Epidermal melanocyte (primary cell): Measurements from ENCODE around the gene ALX4.
A peak's percentile ranks its signal among the peaks of the same experiment; 100 is the strongest.

ENCODE experiments used
- DNase-seq: peaks from one replicate; pipeline ENCODE4 v3.0.0; 2011; ENCODE audit warnings: low spot score; ENCODE audit not compliant: insufficient read length

Gene ALX4

DNA sequence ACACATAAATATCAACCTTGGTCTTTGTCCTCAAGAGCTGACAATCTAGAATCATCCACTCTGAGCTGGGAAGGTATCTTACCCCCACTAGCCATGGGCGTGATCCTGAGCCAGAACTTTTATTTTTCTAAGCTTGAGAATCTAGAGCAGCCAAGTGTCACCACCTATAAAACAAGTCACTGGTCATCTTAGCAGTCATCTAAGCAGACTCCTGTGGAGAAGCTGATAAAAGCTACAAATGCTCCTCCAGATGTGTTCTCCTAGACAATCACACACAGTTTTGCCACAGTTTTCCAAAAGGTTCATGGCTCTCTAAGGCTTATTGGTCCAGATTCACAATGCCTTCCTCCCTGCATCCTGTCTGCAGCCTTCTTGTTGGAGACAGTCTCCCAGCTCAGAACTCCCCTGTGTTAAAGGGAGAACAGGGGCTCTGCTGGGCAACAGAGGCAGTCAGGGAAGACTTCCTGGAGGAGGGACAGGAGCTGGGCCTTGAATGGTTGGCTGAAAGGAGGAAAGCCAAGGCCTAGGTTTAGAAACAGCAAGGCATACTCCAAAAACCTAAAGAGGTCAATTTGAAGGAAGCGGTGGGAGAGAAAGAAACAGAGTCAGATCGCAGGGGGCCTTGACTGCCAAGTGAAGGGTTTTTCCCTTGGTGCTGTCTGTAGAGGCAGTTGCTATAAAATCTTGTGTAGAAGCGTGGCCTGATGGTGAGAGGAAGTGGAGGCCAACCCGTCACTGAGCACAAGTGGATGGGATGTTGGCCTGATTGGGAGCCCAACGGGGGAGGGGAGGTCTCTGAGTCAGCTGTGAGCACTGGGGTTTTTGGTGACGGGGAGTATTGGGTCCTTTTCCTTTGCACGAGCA is 42.0 kb downstream of the ALX4 start:
- DNase-seq = no peak

DNA sequence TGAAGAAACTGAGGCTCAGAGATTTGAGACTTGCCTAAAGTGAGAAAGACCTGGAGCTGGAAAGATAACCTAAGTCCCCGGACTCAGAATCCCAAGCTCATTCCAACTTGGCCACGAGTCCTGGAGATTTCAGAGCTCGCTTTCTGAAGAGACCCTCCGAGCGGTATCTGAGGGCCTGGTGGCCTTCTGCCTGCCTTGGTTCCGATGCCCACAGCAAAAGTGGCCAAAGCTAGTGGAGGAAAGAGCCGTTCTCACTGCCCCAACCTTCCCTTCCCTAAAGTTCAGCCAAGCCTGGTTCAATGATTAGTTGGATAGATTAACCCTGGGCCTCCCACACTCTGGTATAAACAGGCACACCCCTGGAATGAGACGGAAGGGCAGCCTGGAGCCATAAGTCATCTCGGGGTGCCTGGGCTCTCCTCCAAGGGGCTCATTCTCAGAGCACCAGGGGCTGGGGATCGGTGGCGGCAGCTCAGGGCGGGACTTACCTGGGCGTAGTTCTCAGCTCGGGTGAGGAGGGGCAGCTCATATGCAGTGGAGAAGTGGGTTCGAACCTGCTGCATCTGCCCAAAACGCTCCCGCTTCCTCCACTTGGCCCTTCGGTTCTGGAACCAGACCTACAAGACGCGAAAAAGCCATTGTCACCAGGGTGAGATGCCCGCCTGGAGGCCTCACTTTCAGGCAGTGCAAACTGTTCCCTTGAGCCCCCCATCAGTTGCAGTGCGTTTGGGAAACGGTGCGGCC is 42.8 kb downstream of the ALX4 start:
- DNase-seq = no peak

DNA sequence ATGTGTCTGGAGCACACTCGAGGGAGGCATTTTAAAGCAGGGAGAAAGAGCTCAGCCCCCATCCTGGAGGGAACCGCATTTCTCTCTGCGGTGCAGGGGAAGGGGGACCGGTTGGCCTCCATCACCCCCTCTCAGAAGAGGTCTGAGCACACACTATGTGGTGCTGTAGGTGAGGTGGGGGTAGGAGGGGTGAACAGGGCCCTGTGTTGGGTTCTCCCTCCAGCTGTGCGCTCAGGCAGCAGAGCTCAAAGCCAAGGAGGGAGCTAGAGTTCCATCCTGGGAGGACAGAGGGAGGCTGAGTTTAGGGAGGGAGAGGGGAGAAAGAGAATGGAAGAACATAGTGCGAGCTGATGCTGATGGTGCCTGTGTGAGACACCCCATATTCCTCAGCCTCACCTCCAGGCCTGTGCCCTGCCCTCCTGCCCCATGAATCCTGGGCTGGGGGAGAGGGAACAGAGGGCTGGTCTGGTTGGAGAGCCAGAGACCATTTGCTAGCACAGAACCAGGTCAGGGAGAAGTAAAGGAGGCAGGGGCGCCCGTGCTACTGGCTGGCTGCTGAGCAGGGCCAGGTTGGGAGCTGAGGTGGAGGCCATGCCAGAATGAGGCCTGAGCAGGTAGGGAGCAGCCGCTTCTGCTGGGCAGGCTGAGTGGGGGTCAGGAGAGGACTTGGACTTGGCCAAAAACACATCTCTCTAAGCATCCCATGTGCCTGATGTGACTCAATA is 43.7 kb downstream of the ALX4 start:
- no peak for DNase-seq

GRCh38 chr11:44264761-44265160 is 45.2 kb downstream of the ALX4 start:
- no peak for DNase-seq

GRCh38 chr11:44264438-44264749 is 45.5 kb downstream of the ALX4 start:
- DNase-seq = no peak

GRCh38 chr11:44263738-44264437 is 46.1 kb downstream of the ALX4 start:
- DNase-seq = no peak

- DNase-seq = no peak
Measured at GRCh38 chr11:44261800-44262591, 47.9 kb downstream of the ALX4 start.

GRCh38 chr11:44260081-44260480 is 49.9 kb downstream of the ALX4 start:
- DNase-seq = no peak

- DNase-seq = no peak
Measured at GRCh38 chr11:44258839-44259420, 51.0 kb downstream of the ALX4 start.

DNA sequence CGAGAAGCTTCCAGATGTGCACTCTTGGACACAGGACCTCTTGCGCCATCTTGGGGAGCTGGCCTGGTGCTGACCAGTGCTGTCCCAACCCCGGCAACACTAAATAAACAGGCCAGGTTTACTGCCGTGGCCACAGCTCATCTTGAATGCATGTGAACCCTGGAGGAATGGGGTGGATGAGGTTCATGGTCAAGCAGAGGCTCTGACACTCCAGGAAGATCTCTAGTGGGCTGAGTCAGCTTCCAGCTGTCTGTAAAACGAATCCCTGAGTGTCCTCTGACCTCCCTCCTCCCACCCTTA is 51.8 kb downstream of the ALX4 start:
- no peak for DNase-seq

DNA sequence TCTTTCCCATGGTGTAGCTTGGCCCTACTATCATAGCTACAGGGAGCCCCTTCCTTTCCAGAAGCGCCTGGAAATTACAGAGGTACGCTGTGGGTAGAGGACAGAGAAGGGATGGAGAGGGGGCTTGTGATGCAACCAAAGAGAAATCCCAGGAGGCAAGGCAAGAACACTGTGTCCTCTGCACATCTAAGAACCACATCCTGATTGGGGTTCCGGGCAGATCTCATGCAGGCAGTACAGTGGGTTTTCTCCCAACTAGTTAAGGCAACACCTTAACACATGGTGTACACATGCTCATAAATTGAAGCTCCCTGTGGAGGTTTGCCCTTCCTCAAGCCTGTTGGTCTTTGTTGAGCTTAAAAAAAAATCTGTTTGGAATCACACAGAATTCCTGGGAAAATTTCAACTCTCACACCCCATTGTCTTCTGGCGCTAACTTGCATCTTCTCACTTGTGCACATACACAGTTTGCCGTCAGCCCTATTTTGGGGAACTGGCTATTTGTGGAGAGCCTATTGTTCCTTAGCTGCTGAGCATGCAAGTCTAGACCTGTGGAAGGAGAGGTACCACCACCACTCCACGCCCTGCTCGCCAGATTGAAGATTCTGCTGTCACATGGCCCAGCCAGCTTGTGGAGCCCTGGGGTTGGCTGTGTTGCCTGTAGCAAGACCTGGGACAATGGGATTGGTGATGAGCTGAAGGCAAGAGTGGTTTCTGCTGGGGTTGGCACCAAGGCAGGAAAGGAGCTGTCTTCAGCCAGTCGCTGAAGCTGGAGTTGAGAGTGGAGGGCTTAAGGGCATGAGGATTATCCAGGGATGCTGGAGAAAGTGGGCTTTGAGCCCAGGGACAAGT is 52.4 kb downstream of the ALX4 start:
- no peak for DNase-seq

GRCh38 chr11:44256673-44257291 is 53.2 kb downstream of the ALX4 start:
- DNase-seq = no peak

- no peak for DNase-seq
Measured at GRCh38 chr11:44255406-44256071, 54.4 kb downstream of the ALX4 start.

DNA sequence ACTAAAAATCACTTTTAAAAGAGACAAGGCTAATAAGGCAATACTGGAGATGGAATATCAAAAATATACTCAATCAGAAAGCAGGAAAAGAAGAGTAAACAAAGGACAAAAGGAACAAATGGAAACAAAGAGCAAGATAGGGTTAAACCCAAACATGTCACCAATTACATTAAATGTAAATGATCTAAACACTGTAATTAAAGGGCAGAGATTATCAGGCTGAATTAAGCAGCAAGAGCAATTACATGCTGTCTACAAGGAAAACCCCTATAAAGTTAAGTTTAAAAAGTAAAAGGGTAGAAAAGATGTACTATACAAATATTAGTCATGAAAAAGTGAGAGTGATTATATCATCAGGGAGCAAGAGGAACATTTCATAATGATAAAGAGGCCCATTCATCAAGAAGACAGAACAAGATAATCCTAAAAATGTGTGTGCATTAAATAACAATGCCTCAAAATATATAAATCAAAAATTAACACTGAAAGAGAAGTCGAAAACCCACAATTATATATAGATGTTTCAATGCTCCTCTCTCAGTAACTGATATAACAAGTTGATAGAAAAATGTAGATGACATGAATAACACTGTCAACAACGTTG is 56.8 kb downstream of the ALX4 start:
- DNase-seq = no peak

DNA sequence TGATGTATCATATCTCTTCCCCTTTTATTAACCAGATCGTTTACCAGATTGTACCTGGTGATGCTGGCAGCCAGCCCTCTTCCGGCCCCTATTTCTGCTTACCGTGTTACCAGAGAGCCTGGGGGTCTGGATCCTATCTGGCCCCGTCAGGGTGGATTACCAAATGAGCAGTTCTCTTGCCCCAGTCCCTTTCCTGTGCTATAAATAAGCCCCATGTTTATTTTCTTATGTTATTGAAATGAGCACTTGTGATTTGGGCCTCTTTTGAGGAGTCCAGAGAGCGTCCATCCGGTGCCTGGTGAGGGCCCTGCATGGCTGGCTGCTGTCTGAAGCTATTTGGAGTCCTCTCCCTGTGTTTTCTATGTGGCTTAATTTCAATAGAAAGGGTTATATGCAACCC is 59.5 kb downstream of the ALX4 start:
- no peak for DNase-seq

GRCh38 chr11:44248109-44248508 is 61.8 kb downstream of the ALX4 start:
- DNase-seq = no peak

- no peak for DNase-seq
Measured at GRCh38 chr11:44247508-44247907, 62.4 kb downstream of the ALX4 start.

DNA sequence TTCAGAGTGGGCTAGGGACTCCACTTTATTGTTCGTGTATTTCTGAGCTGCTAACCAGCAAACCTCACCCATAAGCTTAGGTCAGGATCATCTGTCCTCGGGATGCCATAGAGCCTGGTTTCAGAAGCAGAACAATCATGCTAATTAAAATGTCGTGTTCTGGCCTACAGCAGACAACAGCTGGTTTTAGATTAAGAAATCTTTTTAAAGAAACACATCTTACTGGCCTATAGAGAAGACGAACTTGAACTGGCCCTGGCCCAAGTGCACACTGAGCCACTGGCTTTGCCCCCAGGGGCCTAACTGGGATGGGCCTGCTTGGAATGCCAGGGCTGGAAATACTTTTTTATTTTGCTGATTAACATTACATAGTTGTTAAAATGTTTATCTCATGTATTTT is 63.2 kb downstream of the ALX4 start:
- peak; percentile 62 for DNase-seq
